HepG2 (cell line): ENCODE data around the gene LSS. TPM values are rescaled to one million over a fixed set of nuclear protein-coding genes. Genes with fewer than 3 reads are reported as not detected.

ENCODE experiments used
- ATAC-seq: fragments of 200-7000 bp; cut with Tn5 transposase; 3 replicates; pipeline ENCODE4 v1.9.1; 2020; ENCODE audit warnings: mild to moderate bottlenecking, moderate library complexity
- BruUV-seq: library from RNA; stranded (reverse); fragments of 400-500 nt; replicated peaks from 2 replicates; lab custom pipeline; 2021; lab: Mats Ljungman, UMichigan
- CTCF ChIA-PET: fragments of 300-600 bp; formaldehyde crosslinking; extraction: SDS; loops from one replicate; lab custom pipeline; 2021; ENCODE audit warnings: low total read pairs, inconsistent platforms, low intra/inter-chr PET ratio; lab: Yijun Ruan, JAX
- POLR2A ChIA-PET: fragments of 350-600 bp; sonication (Branson Sonifier 250); formaldehyde crosslinking; loops from one replicate; lab custom pipeline; 2020; ENCODE audit warnings: antibody characterized with exemption, inconsistent platforms; lab: Yijun Ruan, JAX
- DNase-seq: peaks from one replicate; pipeline ENCODE4 v3.0.0-alpha.2; 2015; ENCODE audit warnings: low spot score
- FAIRE-seq: peaks from 3 replicates; lab custom pipeline; 2011; peaks lifted over from hg19 to GRCh38; lab: Jason Lieb, UNC
- H2AFZ ChIP-seq: one replicate; pipeline ENCODE4 v1.6.1; 2011; ENCODE audit warnings: low read length, inconsistent platforms
- H3K27ac ChIP-seq: fragments of 300-600 bp; 3 replicates; pipeline ENCODE4 v1.8.0; 2011; ENCODE audit warnings: mixed run types, mild to moderate bottlenecking, mixed read lengths, low read length, inconsistent platforms; ENCODE audit not compliant: insufficient read depth; ENCODE audit errors: extremely low read length
- H3K27me3 ChIP-seq, 2 experiments: fragments of 200-600 bp in 1 of 2; 2 replicates in 1 of 2; 3 replicates in 1 of 2; pipeline versions ENCODE4 v1.6.0 to v1.8.0; 2011; ENCODE audit warnings: low read length in 2 of 2, mild to moderate bottlenecking in 2 of 2, moderate library complexity in 2 of 2, inconsistent platforms in 1 of 2; ENCODE audit not compliant: insufficient read depth in 2 of 2, control insufficient read depth in 1 of 2
- H3K36me3 ChIP-seq, 2 experiments: fragments of 200-600 bp in 1 of 2; replicated peaks in 1 of 2; 2 replicates in 1 of 2; 3 replicates in 1 of 2; pipeline versions ENCODE4 v1.5.1 to v1.8.0; 2011; ENCODE audit warnings: low read length in 2 of 2, inconsistent platforms in 1 of 2; ENCODE audit not compliant: insufficient read depth in 2 of 2, control insufficient read depth in 1 of 2
- H3K4me1 ChIP-seq: 2 replicates; pipeline ENCODE4 v1.5.1; 2012; ENCODE audit warnings: low read length, inconsistent platforms; ENCODE audit not compliant: insufficient read depth
- H3K4me2 ChIP-seq: 2 replicates; pipeline ENCODE4 v1.6.0; 2011; ENCODE audit warnings: low read depth, low read length, inconsistent platforms
- H3K4me3 ChIP-seq, 3 experiments: fragments of 200-600 bp in 1 of 3; sonication (generic), shearing (Covaris generic) in 1 of 3; replicated peaks in 1 of 3; 2 replicates each; pipeline ENCODE4 v1.5.1; 2011 to 2016; ENCODE audit warnings: low read length in 3 of 3, inconsistent platforms in 2 of 3, low read depth in 2 of 3, mild to moderate bottlenecking in 2 of 3, control low read depth in 1 of 3, mixed read lengths in 1 of 3; ENCODE audit not compliant: insufficient read depth in 1 of 3
- H3K79me2 ChIP-seq: one replicate; pipeline ENCODE4 v1.6.1; 2011; ENCODE audit warnings: low read length, inconsistent platforms; ENCODE audit not compliant: insufficient read depth
- H3K9ac ChIP-seq: 2 replicates; pipeline ENCODE4 v1.6.0; 2011; ENCODE audit warnings: mild to moderate bottlenecking, low read depth, low read length, inconsistent platforms; ENCODE audit not compliant: insufficient read depth
- H3K9me3 ChIP-seq: 2 replicates; pipeline ENCODE4 v1.5.1; 2012; ENCODE audit warnings: mild to moderate bottlenecking, low read length
- H4K20me1 ChIP-seq: 2 replicates; pipeline ENCODE4 v1.6.0; 2011; ENCODE audit warnings: inconsistent platforms, mild to moderate bottlenecking, low read length, moderate library complexity; ENCODE audit not compliant: insufficient read depth
- EZH2 ChIP-seq: conservative IDR thresholded peaks from 2 replicates; pipeline ENCODE4 v1.6.1; 2012; ENCODE audit warnings: mild to moderate bottlenecking, low read depth, low read length, moderate library complexity
- HDAC2 ChIP-seq: sonication (generic); formaldehyde crosslinking; IDR thresholded peaks from 2 replicates; pipeline ENCODE4 v1.4.0; 2020; ENCODE audit warnings: missing genetic modification reagents
- KDM5A ChIP-seq: fragments of 200-600 bp; sonication (generic); IDR thresholded peaks from 2 replicates; pipeline ENCODE4 v1.7.0; 2018; ENCODE audit warnings: antibody characterized with exemption, mild to moderate bottlenecking, low read length, borderline replicate concordance
- NFE2L2 ChIP-seq: fragments of 150-350 bp; IDR thresholded peaks from 2 replicates; pipeline ENCODE4 v1.6.1; 2014; ENCODE audit warnings: low read length
- ZNF501 ChIP-seq: sonication (generic); formaldehyde crosslinking; IDR thresholded peaks from 2 replicates; pipeline ENCODE4 v1.5.1; 2020; ENCODE audit warnings: mild to moderate bottlenecking, moderate library complexity, missing genetic modification reagents
- WGBS: methylation state at CpG from one replicate; pipeline ENCODE4 v1.1.6; 2017; ENCODE audit warnings: low lambda C conversion rate; 5-methylcytosine and 5-hydroxymethylcytosine counted together
- in situ Hi-C: cut with HindIII; loops from 2 replicates; pipeline ENCODE4 v1.10.0; 2017; ENCODE audit warnings: low pct_unique_long_range_greater_than_20kb; ENCODE audit not compliant: extremely low pct_ligation_motif_present
- intact Hi-C: fragments of 100-400 bp; cut with micrococcal nuclease; formaldehyde crosslinking; loops from one replicate; pipeline ENCODE4 v1.10.0; 2022; ENCODE audit not compliant: unreplicated experiment
- polyA plus RNA-seq, 8 experiments: library from polyadenylated mRNA; depleted of rRNA in 3 of 8; stranded (reverse) in 7 of 8; unstranded in 1 of 8; fragments of >200 nt; fragmentation: Illumina TruSeq in 4 of 8; extraction: Trizol in 4 of 8; gene quantifications; 2 replicates each; pipeline versions ENCODE4 v1.2.1 to v1.2.3, GENCODE V29; 2011 to 2016; ENCODE audit warnings: low read depth in 4 of 8, missing spikeins in 1 of 8, mixed read lengths in 1 of 8; ENCODE audit not compliant: insufficient read depth in 1 of 8
- total RNA-seq, 5 experiments: library from RNA; depleted of rRNA; stranded (reverse); fragments of >200 nt; fragmentation: Illumina TruSeq; extraction: Trizol; gene quantifications; 2 replicates each; pipeline ENCODE4 v1.2.3, GENCODE V29; 2016; ENCODE audit warnings: low read depth in 1 of 5
- TF ChIP-seq, protein P1 (sequence below): sonication (generic); formaldehyde crosslinking; IDR thresholded peaks from 2 replicates; pipeline ENCODE4 v1.5.1; 2020; ENCODE audit warnings: mild to moderate bottlenecking, moderate library complexity, missing genetic modification reagents

The LSS gene
- total and polyA plus RNA-seq, 2 of the 13 experiments (the other 11 are each of a cell fraction or from before 2014, with no cell fraction given), result 72.6 to 113 TPM

DNA sequence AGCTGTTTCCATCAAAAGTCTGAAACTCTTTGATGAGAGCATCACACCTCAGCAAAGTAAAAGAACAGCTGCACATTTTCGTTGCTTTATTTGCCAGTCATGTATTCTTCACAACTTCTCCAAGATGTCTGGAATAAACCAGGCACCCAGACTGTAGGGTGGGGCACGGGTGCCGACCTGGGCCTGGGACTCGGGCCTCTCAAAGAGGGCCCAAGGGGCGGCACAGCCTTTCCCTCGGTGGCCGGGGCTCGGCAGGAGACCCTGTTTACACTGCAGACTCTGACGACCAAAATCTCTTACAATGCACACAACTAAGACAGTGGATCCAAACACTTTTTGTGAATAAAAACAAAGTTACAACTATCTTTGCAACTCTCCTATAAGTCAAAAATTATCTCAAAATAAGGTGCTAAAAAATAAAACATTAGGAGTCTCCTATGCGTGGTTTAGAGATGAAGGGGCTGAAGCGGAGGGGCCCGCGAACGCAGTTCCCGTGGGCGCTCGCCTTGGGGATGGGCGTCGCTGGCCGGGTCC lies 696 bp downstream of the LSS start:
- H3K79me2 ChIP-seq, result peaks cover 66% of the 10 kb centered on the region
- H3K27me3 ChIP-seq, result no peaks in the 10 kb centered on the region
- peaks cover 61% of the 10 kb centered on the region for H3K4me1 ChIP-seq
- peak overlapping the region; percentile 64 for H3K27ac ChIP-seq
- in situ Hi-C loops, result loop anchor here (5.0 kb wide), 1 partner anchor 256 kb away; no protein-coding TSS in a partner anchor
- H3K9me3 ChIP-seq, result no peaks in the 10 kb centered on the region
- H2AFZ ChIP-seq, result no peak overlapping the region
- H4K20me1 ChIP-seq, result peaks cover 31% of the 10 kb centered on the region
- DNase-seq, result no peak
- no TSS peak for BruUV-seq
- under 1% methylated on average over 11 of the region's 20 CpGs for WGBS
- TF ChIP-seq HDAC2 (CRISPR knock-in tag), result 0 out of 2 replicates have a peak, but pooled peaks have one; percentile 5
- TF ChIP-seq, protein P1, sequence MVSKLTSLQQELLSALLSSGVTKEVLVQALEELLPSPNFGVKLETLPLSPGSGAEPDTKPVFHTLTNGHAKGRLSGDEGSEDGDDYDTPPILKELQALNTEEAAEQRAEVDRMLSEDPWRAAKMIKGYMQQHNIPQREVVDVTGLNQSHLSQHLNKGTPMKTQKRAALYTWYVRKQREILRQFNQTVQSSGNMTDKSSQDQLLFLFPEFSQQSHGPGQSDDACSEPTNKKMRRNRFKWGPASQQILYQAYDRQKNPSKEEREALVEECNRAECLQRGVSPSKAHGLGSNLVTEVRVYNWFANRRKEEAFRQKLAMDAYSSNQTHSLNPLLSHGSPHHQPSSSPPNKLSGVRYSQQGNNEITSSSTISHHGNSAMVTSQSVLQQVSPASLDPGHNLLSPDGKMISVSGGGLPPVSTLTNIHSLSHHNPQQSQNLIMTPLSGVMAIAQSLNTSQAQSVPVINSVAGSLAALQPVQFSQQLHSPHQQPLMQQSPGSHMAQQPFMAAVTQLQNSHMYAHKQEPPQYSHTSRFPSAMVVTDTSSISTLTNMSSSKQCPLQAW (CRISPR knock-in tag), result 0 out of 2 replicates have a peak, but pooled peaks have one; percentile 33
- TF ChIP-seq NFE2L2, result peak; percentile 31; the same call in 1 of the 2 replicates
- no peak for TF ChIP-seq EZH2
- peak; percentile 62; the same call in 1 of the 2 replicates for TF ChIP-seq KDM5A
- TF ChIP-seq ZNF501, result 0 out of 2 replicates have a peak, but pooled peaks have one; percentile 37
- POLR2A ChIA-PET, result interaction anchor here (1.0 to 1.1 kb wide), 2 partner anchors 68 to 254 kb away, joined by 4 to 6 read pairs; no protein-coding TSS in a partner anchor
- H3K4me3 ChIP-seq, result peak overlapping the region; percentile 91 to 99 (median 98)
- H3K36me3 ChIP-seq, result peaks cover 0 to 8% of the 10 kb centered on the region in 2 experiments; a peak in 4 of 5 replicates
- peak overlapping the region; percentile 81 for H3K4me2 ChIP-seq
- intact Hi-C loops, result loop anchor here (5.0 to 10.0 kb wide), 2 partner anchors 57 to 71 kb away; partner anchors contain the start of genes FTCD, MCM3AP and YBEY
- ATAC-seq, result no peak
- FAIRE-seq, result no peak
- CTCF ChIA-PET, result no interaction called here
- peak overlapping the region; percentile 81 for H3K9ac ChIP-seq
